H1 (cell line): ENCODE data around the gene COLQ. TPM values are rescaled to one million over a fixed set of nuclear protein-coding genes. Genes with fewer than 3 reads are reported as not detected.

ENCODE experiments used
- CTCF ChIA-PET: fragments of 300-600 bp; sonication (Branson Sonifier 250); formaldehyde crosslinking; loops from one replicate; lab custom pipeline; 2021; ENCODE audit not compliant: partially characterized antibody; lab: Charles Lee
- POLR2A ChIA-PET: fragments of 300-600 bp; sonication (Branson Sonifier 250); formaldehyde crosslinking; loops from one replicate; lab custom pipeline; 2021; ENCODE audit warnings: inconsistent platforms; ENCODE audit not compliant: partially characterized antibody; lab: Charles Lee
- DNase-seq, 2 experiments: peaks; one replicate each; pipeline versions ENCODE4 v3.0.0 to v3.0.0-alpha.2; 2010 to 2022; ENCODE audit warnings: low spot score in 2 of 2, low read depth in 1 of 2, mixed read lengths in 1 of 2
- FAIRE-seq: peaks from 2 replicates; lab custom pipeline; 2011; peaks lifted over from hg19 to GRCh38; lab: Jason Lieb, UNC
- H2AFZ ChIP-seq: 2 replicates; pipeline ENCODE4 v1.8.1; 2012; ENCODE audit warnings: low read length, inconsistent platforms
- H2AK5ac ChIP-seq: 2 replicates; pipeline ENCODE4 v1.6.1; 2013; ENCODE audit warnings: low read depth, low read length
- H2BK120ac ChIP-seq: replicated peaks from 2 replicates; pipeline ENCODE3; 2013; ENCODE audit warnings: low read depth, low read length, inconsistent platforms
- H2BK12ac ChIP-seq: 2 replicates; pipeline ENCODE4 v1.6.1; 2013; ENCODE audit warnings: low read depth, low read length
- H2BK15ac ChIP-seq: 2 replicates; pipeline ENCODE4 v1.6.1; 2013; ENCODE audit warnings: low read length
- H2BK20ac ChIP-seq: 2 replicates; pipeline ENCODE4 v1.6.1; 2013; ENCODE audit warnings: low read length
- H2BK5ac ChIP-seq: 2 replicates; pipeline ENCODE4 v1.6.1; 2013; ENCODE audit warnings: low read depth, low read length
- H3K14ac ChIP-seq: 2 replicates; pipeline ENCODE4 v1.6.1; 2013; ENCODE audit warnings: inconsistent platforms; ENCODE audit not compliant: insufficient read length
- H3K18ac ChIP-seq: 2 replicates; pipeline ENCODE4 v1.6.1; 2013; ENCODE audit warnings: low read length; ENCODE audit errors: extremely low read depth
- H3K23ac ChIP-seq: 2 replicates; pipeline ENCODE4 v1.6.1; 2013; ENCODE audit warnings: inconsistent platforms; ENCODE audit not compliant: insufficient read length
- H3K23me2 ChIP-seq: 2 replicates; pipeline ENCODE4 v1.6.1; 2013; ENCODE audit warnings: low read depth, low read length
- H3K27ac ChIP-seq: 2 replicates; pipeline ENCODE4 v1.6.1; 2011; ENCODE audit warnings: low read depth, low read length, inconsistent platforms
- H3K27me3 ChIP-seq, 4 experiments: replicated peaks in 1 of 4; 1 replicate in 1 of 4; 2 replicates in 3 of 4; pipeline versions ENCODE4 v1.6.1 to v1.8.1; 2011 to 2013; ENCODE audit warnings: low read length in 3 of 4, mild to moderate bottlenecking in 3 of 4, inconsistent platforms in 2 of 4, mixed read lengths in 2 of 4, moderate library complexity in 1 of 4; ENCODE audit not compliant: control insufficient read depth in 3 of 4, insufficient read depth in 3 of 4; ENCODE audit errors: extremely low read depth in 1 of 4
- H3K36me3 ChIP-seq, 4 experiments: 2 replicates each; pipeline versions ENCODE4 v1.6.1 to v1.8.1; 2011 to 2013; ENCODE audit warnings: mild to moderate bottlenecking in 4 of 4, low read length in 3 of 4, moderate library complexity in 2 of 4, control low read depth in 1 of 4, inconsistent platforms in 1 of 4; ENCODE audit not compliant: insufficient read depth in 4 of 4, control insufficient read depth in 2 of 4
- H3K4ac ChIP-seq: replicated peaks from 2 replicates; pipeline ENCODE3; 2013; ENCODE audit warnings: low read length, low read depth, mixed read lengths, inconsistent platforms; ENCODE audit not compliant: insufficient read length
- H3K4me1 ChIP-seq, 4 experiments: replicated peaks in 1 of 4; 1 replicate in 1 of 4; 2 replicates in 3 of 4; pipeline versions ENCODE4 v1.6.1 to v1.8.1; 2011 to 2013; ENCODE audit warnings: low read length in 3 of 4, inconsistent platforms in 2 of 4, mixed read lengths in 1 of 4; ENCODE audit not compliant: insufficient read depth in 4 of 4, control insufficient read depth in 3 of 4
- H3K4me2 ChIP-seq, 2 experiments: 2 replicates each; pipeline versions ENCODE4 v1.6.1 to v1.8.1; 2011 to 2013; ENCODE audit warnings: low read depth in 2 of 2, low read length in 2 of 2, control low read depth in 1 of 2, inconsistent platforms in 1 of 2, mild to moderate bottlenecking in 1 of 2; ENCODE audit not compliant: insufficient read depth in 1 of 2
- H3K4me3 ChIP-seq, 4 experiments: fragments of 200-600, 300-600 bp in 1 of 4; sonication (generic), shearing (Covaris generic), sonication (Bioruptor Twin) in 1 of 4; 2 replicates each; pipeline versions ENCODE4 v1.5.1 to v1.8.1; 2011 to 2016; ENCODE audit warnings: low read length in 4 of 4, low read depth in 3 of 4, control low read depth in 2 of 4, inconsistent platforms in 2 of 4, mild to moderate bottlenecking in 2 of 4, mixed read lengths in 1 of 4, moderate library complexity in 1 of 4; ENCODE audit not compliant: insufficient read depth in 2 of 4; ENCODE audit errors: extremely low read depth in 1 of 4
- H3K56ac ChIP-seq: replicated peaks from 2 replicates; pipeline ENCODE3; 2013; ENCODE audit warnings: low read depth, mild to moderate bottlenecking, mixed read lengths, low read length, inconsistent platforms; ENCODE audit not compliant: insufficient read length
- H3K79me1 ChIP-seq: 2 replicates; pipeline ENCODE4 v1.6.1; 2013; ENCODE audit warnings: low read depth, low read length, control low read depth
- H3K79me2 ChIP-seq, 2 experiments: 2 replicates each; pipeline versions ENCODE4 v1.6.1 to v1.8.1; 2012 to 2013; ENCODE audit warnings: low read length in 2 of 2, mild to moderate bottlenecking in 2 of 2, inconsistent platforms in 1 of 2; ENCODE audit not compliant: insufficient read depth in 2 of 2, control insufficient read depth in 1 of 2
- H3K9ac ChIP-seq, 4 experiments: replicated peaks in 1 of 4; 1 replicate in 1 of 4; 2 replicates in 3 of 4; pipeline versions ENCODE4 v1.6.1 to v1.8.1; 2011 to 2013; ENCODE audit warnings: low read depth in 3 of 4, low read length in 3 of 4, control low read depth in 2 of 4, mild to moderate bottlenecking in 2 of 4, moderate library complexity in 2 of 4, inconsistent platforms in 1 of 4; ENCODE audit errors: extremely low read depth in 1 of 4
- H3K9me3 ChIP-seq, 2 experiments: 2 replicates each; pipeline versions ENCODE4 v1.6.1 to v1.8.1; 2012 to 2013; ENCODE audit warnings: mild to moderate bottlenecking in 2 of 2, moderate library complexity in 2 of 2, control low read depth in 1 of 2, inconsistent platforms in 1 of 2, low read depth in 1 of 2, low read length in 1 of 2, mixed read lengths in 1 of 2; ENCODE audit not compliant: insufficient read depth in 2 of 2
- H4K20me1 ChIP-seq, 2 experiments: replicated peaks in 1 of 2; 2 replicates each; pipeline versions ENCODE3 to v1.8.1; 2011 to 2013; ENCODE audit warnings: inconsistent platforms in 2 of 2, low read length in 2 of 2, mild to moderate bottlenecking in 1 of 2; ENCODE audit not compliant: insufficient read depth in 2 of 2, control insufficient read depth in 1 of 2
- H4K5ac ChIP-seq: 2 replicates; pipeline ENCODE4 v1.6.1; 2013; ENCODE audit warnings: low read length, low read depth, mixed read lengths, inconsistent platforms; ENCODE audit not compliant: insufficient read length
- H4K8ac ChIP-seq: 2 replicates; pipeline ENCODE4 v1.8.0; 2013; ENCODE audit warnings: mild to moderate bottlenecking, moderate library complexity, low read length, inconsistent platforms; ENCODE audit not compliant: insufficient read depth; ENCODE audit errors: extremely low read depth
- H4K91ac ChIP-seq: replicated peaks from 2 replicates; pipeline ENCODE3; 2013; ENCODE audit warnings: low read length, mixed read lengths, inconsistent platforms; ENCODE audit not compliant: insufficient read length
- CTCF ChIP-seq, 3 experiments: IDR thresholded peaks; 1 replicate in 2 of 3; 2 replicates in 1 of 3; pipeline versions ENCODE4 v1.5.1 to v1.6.1; 2011; ENCODE audit warnings: low read length in 3 of 3, mild to moderate bottlenecking in 3 of 3, inconsistent platforms in 2 of 3, low read depth in 1 of 3, moderate library complexity in 1 of 3; ENCODE audit not compliant: insufficient read depth in 1 of 3; ENCODE audit errors: control extremely low read depth in 1 of 3
- EZH2 ChIP-seq: fragments of 200-600 bp; sonication (generic); IDR thresholded peaks from 2 replicates; pipeline ENCODE4 v1.7.1; 2012; ENCODE audit warnings: low read depth, mild to moderate bottlenecking, moderate library complexity, low read length, inconsistent platforms; ENCODE audit not compliant: severe bottlenecking
- GABPA ChIP-seq: IDR thresholded peaks from 2 replicates; pipeline ENCODE4 v1.6.1; 2011; ENCODE audit warnings: mild to moderate bottlenecking, low read length, moderate library complexity, borderline replicate concordance; ENCODE audit not compliant: insufficient read depth
- HDAC2 ChIP-seq, 2 experiments: fragments of 300-600 bp in 1 of 2; sonication (generic) in 1 of 2; IDR thresholded peaks; 2 replicates each; pipeline ENCODE4 v1.6.1; 2011 to 2012; ENCODE audit warnings: low read depth in 2 of 2, low read length in 2 of 2, mild to moderate bottlenecking in 2 of 2, moderate library complexity in 2 of 2, borderline replicate concordance in 1 of 2, inconsistent platforms in 1 of 2
- MAFK ChIP-seq: IDR thresholded peaks from 2 replicates; pipeline ENCODE4 v1.6.1; 2012; ENCODE audit warnings: low read depth, mild to moderate bottlenecking, improper control_type of control experiment, low read length
- NANOG ChIP-seq: IDR thresholded peaks from 2 replicates; pipeline ENCODE4 v1.6.1; 2011; ENCODE audit warnings: low read length, low read depth, mild to moderate bottlenecking, inconsistent platforms; ENCODE audit not compliant: insufficient read depth, poor library complexity, severe bottlenecking
- NRF1 ChIP-seq: IDR thresholded peaks from 2 replicates; pipeline ENCODE4 v1.6.1; 2011; ENCODE audit warnings: mild to moderate bottlenecking, low read depth, low read length, improper control_type of control experiment
- POLR2AphosphoS5 ChIP-seq: IDR thresholded peaks from 2 replicates; pipeline ENCODE4 v1.6.1; 2011; ENCODE audit warnings: low read depth, low read length
- TCF12 ChIP-seq: IDR thresholded peaks from 2 replicates; pipeline ENCODE4 v1.6.1; 2011; ENCODE audit warnings: low read depth, mild to moderate bottlenecking, low read length
- WGBS, 2 experiments: shearing (Covaris generic) in 1 of 2; methylation state at CpG; one replicate each; pipeline versions ENCODE4 v1.1.6 to v1.1.7; 2013 to 2015; ENCODE audit warnings: low lambda C conversion rate in 2 of 2, mixed read lengths in 2 of 2, inconsistent platforms in 1 of 2, low coverage in 1 of 2, missing lambda C conversion rate in 1 of 2; ENCODE audit not compliant: insufficient replicate concordance in 2 of 2, insufficient coverage in 1 of 2, insufficient read length in 1 of 2; ENCODE audit errors: extremely low coverage in 1 of 2, missing lambda C conversion rate in 1 of 2; 5-methylcytosine and 5-hydroxymethylcytosine counted together
- polyA plus RNA-seq, 7 experiments: library from polyadenylated mRNA; depleted of rRNA in 3 of 7; stranded (reverse) in 5 of 7; unstranded in 2 of 7; fragments of >200 nt in 5 of 7; fragments of 200-250 nt in 2 of 7; gene quantifications; 1 replicate in 5 of 7; 2 replicates in 1 of 7; 4 replicates in 1 of 7; pipeline versions ENCODE4 v1.2.1 to v1.2.3, GENCODE V29; 2011 to 2013; ENCODE audit warnings: missing spikeins in 2 of 7, mixed read lengths in 2 of 7
- total RNA-seq: library from RNA; stranded (reverse); fragmentation: NEBNext Ultra II Directional; extraction: Animal tissue kit (Norgen Biotek cat#: 25700); gene quantifications from 2 replicates; pipeline ENCODE4 v1.2.1, GENCODE V29; 2021

The COLQ gene
- total and polyA plus RNA-seq, 2 of the 8 experiments (the other 6 are each of a cell fraction or from before 2014, with no cell fraction given): 1.5 to 1.9 TPM

GRCh38 chr3:15523660-15524417 is 2.3 kb upstream of the COLQ start:
- Histone ChIP-seq H2BK120ac (no peak overlapping the region), H3K79me1 (no peaks in the 10 kb centered on the region), H2BK5ac (no peak overlapping the region), H3K27me3 (peaks cover 2 to 17% (median 9%) of the 10 kb centered on the region in 4 experiments), H4K91ac (no peak overlapping the region), H2AK5ac (no peak overlapping the region), H2BK20ac (no peak overlapping the region), H3K4ac (no peak overlapping the region), H4K8ac (no peak overlapping the region), H2BK12ac (no peak overlapping the region), H3K23me2 (no peaks in the 10 kb centered on the region; the same call in 1 of the 2 replicates), H3K36me3 (no peaks in the 10 kb centered on the region), H3K27ac (no peak overlapping the region), H3K56ac (no peak overlapping the region), H3K4me2 (no peak overlapping the region), H3K4me3 (no peak overlapping the region), H3K9ac (no peak overlapping the region), H4K20me1 (no peaks in the 10 kb centered on the region), H3K79me2 (no peaks in the 10 kb centered on the region), H3K14ac (no peak overlapping the region), H3K4me1 (peaks cover 2 to 12% (median 8%) of the 10 kb centered on the region in 4 experiments; a peak in 6 of 7 replicates), H2AFZ (no peak overlapping the region), H4K5ac (no peak overlapping the region), H3K23ac (no peak overlapping the region), H3K9me3 (no peaks in the 10 kb centered on the region), H2BK15ac (no peak overlapping the region), H3K18ac (no peak overlapping the region)
- DNase-seq (no peak), FAIRE-seq (peak; percentile 7)
- WGBS, 2 experiments: 71% methylated on average over 6 of the region's 6 CpGs; no CpG with 5 or more reads in 1 of the 2 experiments
- TF ChIP-seq CTCF (IDR thresholded peaks at IDR 0.05; ENCODE audit: control extremely low read depth in 1 of 3, insufficient read depth in 1 of 3, low read depth in 1 of 3, low read length in 3 of 3) (no peak), HDAC2 (IDR thresholded peaks at IDR 0.05; ENCODE audit: borderline replicate concordance in 1 of 2, low read depth in 2 of 2, low read length in 2 of 2) (no peak), POLR2AphosphoS5 (peak; percentile 73), GABPA (no peak), TCF12 (peak; percentile 76; the same call in 1 of the 2 replicates), MAFK (no peak), NRF1 (no peak), NANOG (no peak), EZH2 (no peak)
- CTCF ChIA-PET: interaction anchor here (0.6 to 3.2 kb wide), 8 partner anchors 11 to 105 kb away, joined by 3 to 10 read pairs (median 4); no protein-coding TSS in a partner anchor
- POLR2A ChIA-PET: interaction anchor here (0.6 kb wide), 1 partner anchor 65 kb away, joined by 4 read pairs; no protein-coding TSS in a partner anchor
